ENCODE results near the gene CDON. TPM values are rescaled to one million over a fixed set of nuclear protein-coding genes. Genes with fewer than 3 reads are reported as not detected.
"Not testable (repeated sequence)": the region's sequence is repeated elsewhere in the genome, so short reads cannot be mapped to it uniquely, and the experiment has no call there.

CDON gene
- total RNA-seq, 1 donor from 2014 or later: 29.4 TPM

- intact Hi-C loops (cut with DNase I): no loop called here
- DNase-seq (ENCODE audit: low spot score) (no peak), ATAC-seq (no peak)
Observed at GRCh38 chr11:126011754-126012153, 50.9 kb downstream of the CDON start.

DNA sequence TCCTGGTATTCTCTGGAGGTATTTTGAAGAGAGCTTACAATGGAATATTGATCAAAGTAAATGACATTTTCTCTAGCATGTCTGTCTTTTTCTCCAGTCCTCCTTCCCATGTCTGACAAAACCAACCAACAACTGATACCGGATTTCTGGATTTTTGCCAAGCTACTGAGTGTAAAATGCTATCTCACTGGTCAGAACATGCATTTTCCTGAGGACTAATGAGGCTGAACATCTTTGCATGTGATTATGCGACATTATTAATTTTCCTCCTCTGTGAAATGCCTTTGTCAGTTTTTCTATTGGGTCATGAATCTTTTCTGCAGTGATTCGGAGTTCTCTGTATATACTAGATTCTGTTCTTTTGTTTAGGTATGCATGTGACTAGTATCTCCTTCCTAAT lies 51.4 kb downstream of the CDON start:
- intact Hi-C loops (cut with DNase I): no loop called here
- ATAC-seq (no peak), DNase-seq (ENCODE audit: low spot score) (no peak)

DNA sequence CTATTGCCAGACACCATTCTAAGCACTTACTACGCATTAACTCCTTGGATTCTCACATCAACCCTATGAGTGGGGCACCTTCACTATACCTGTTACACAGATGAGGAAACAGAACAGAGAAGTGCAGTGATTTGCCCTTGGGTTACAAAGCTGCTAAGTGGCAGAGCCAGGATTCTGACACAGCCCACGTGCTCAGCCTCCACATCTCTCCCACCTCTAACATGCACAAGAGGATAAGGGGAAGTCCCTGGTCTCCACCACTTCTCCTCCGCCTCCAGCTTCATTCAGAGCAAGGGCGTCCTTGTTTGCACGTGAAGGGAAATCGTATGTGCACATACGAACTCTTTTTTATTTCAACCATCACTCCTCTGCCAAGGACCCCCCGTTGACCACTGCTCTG lies 53.7 kb downstream of the CDON start:
- intact Hi-C loops (cut with DNase I): no loop called here
- ATAC-seq: no peak
- no peak for DNase-seq (ENCODE audit: low spot score)

DNA sequence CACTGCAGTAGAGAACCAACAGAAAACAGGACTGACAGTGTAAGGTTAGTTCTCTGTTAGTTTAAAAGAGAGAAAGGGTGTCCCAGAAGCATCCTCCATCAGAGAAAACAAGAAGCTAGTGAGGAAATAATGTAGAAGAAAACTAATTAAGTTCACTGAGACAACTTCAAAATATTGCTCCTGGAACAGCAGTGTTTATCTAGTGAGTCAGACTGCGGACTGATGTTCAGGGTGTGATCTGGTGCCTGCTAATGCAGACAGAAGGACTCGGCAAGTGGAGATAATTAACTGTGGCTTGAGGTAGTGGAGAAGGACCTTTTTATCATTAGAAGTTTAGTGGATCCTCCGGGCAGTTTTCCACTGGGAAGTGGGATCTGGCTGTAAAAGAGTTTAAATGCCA lies 55.4 kb downstream of the CDON start:
- intact Hi-C loops (cut with DNase I): no loop called here
- ATAC-seq: peak; percentile 95
- DNase-seq (ENCODE audit: low spot score): no peak

DNA sequence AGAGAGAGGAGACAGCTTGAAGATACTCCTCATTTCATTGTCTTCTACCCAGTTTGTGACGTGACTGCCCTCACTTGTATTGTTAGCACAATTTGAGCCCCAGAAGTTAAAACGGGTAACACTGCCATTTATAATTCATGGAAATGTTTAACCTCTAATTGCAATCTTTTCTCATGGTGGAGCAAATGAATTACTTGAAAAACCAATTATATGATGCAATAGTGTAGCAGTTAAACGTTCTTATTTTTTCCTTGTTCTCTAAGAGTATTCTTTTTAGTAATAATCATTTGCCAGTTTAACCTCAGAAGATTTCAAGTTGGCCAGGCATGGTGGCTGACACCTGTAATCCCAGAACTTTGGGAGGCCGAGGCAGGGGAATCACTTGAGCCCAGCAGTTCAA lies 56.6 kb downstream of the CDON start:
- intact Hi-C loops (cut with DNase I): no loop called here
- no peak for ATAC-seq
- DNase-seq (ENCODE audit: low spot score): no peak

DNA sequence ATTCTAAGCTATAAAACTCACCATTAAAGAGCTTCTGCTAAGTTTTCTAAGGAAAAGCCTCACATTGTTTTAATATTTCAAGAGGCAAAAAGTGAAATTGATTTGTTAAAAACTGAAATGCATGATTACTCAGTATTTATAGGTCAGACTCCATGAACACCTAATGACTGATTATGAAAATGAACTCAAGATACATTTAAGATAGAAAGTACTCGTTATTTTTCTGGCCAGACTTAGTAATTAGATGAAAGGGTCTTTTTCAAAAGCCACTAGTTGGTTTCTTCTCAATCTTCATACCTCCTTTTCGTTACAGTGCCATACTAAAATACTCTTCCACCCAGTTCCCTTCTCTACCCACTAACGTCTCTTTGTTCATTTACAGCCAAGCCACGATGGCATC lies 60.5 kb downstream of the CDON start:
- intact Hi-C loops (cut with DNase I): no loop called here
- ATAC-seq (no peak), DNase-seq (ENCODE audit: low spot score) (no peak)

DNA sequence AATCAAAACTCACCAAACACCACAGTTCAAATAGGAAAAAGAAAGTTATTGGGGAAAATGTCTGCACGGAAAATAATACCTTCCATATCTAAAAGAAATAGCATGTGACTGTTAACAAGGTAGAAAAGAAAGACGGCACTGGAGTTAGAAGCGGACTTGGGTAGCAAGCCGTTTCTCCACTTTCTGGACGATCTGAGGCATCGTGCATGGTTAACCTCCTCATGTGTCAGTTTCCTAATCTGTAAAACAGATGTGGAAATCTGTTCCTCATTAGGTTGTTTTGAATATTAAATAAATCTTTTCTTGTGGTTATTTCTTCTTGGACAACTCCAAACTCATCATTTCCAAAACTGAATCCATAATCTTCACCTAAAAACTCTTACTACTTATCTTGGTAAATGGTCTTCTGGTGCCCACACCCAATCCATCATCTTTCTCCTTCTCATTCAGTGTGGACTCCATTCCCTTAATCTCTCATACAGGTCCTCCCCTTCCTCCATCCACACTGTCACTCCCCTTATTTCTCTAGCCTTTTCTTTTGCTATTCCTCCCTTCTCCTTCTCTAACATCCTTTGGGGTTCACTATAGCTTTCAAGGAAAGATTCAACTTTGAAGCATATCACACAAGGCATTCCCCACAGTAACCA lies 63.3 kb downstream of the CDON start:
- intact Hi-C loops (cut with DNase I): no loop called here
- ATAC-seq (peak; percentile 86), DNase-seq (ENCODE audit: low spot score) (no peak)

DNA sequence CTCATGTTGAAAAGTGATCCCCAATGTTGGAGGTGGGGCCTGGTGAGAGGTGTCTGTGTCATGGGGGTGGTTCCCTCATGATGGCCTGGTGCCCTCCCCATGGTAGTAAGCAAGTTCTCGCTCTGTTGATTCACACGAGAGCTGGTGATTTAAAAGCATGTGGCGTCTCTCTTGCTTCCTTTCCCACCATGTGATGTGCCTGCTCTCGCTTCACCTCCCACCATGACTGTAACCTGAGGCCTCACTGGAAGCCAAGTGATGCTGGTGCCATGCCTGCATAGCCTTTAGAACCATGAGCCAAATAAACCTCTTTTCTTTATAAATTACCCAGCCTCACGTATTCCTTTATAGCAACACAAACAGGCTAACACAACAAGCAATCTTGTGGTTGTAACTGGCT lies 64.4 kb downstream of the CDON start:
- ATAC-seq (no peak), DNase-seq (ENCODE audit: low spot score) (no peak)
- intact Hi-C loops (cut with DNase I): no loop called here

GRCh38 chr11:125995313-125995712 lies 67.4 kb downstream of the CDON start:
- intact Hi-C loops (cut with DNase I): no loop called here
- DNase-seq (ENCODE audit: low spot score): no peak
- ATAC-seq: no peak

DNA sequence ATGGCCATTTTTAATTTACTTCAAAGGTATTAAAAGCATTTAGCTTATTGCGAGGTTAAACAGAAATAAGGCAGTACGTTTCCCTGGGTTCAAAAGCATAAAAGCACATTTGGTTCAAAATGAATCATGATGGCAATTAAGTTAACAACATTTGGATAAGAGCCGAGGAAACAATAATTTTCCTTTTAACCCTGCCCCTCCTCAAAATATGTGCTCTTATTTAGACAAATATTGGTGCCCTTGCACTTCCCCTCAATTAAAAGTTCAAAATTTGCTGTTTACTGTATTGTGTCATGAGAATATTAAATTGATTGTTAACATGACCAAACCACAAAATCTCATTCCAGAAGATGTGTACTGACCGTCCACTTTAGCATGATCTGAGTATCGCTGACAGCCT lies 68.2 kb downstream of the CDON start:
- no peak for ATAC-seq
- no peak for DNase-seq (ENCODE audit: low spot score)
- intact Hi-C loops (cut with DNase I): no loop called here

DNA sequence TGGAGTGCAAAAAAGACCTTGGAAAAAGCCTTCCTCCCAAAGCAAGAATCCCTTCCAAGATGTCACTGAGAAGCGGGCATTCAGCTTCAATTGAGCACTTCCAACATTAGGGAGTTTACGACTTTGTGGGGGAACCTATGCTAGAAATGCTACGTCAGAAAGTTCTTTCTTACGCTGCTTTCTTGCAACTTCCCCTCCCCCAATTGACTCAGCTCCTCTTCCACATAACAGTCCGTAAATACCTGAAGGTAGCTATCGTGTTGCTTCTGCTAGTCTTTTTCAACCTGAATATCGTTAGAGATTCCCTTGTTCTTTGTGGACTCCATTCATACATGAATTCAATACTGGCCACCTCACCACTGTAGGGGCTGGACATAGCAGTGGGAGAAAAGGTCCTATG lies 69.8 kb downstream of the CDON start:
- intact Hi-C loops (cut with DNase I): no loop called here
- no peak for DNase-seq (ENCODE audit: low spot score)
- no peak for ATAC-seq

- intact Hi-C loops (cut with DNase I): no loop called here
- ATAC-seq (peak; percentile 91), DNase-seq (ENCODE audit: low spot score) (no peak)
Observed at GRCh38 chr11:125990244-125990643, 72.4 kb downstream of the CDON start.

DNA sequence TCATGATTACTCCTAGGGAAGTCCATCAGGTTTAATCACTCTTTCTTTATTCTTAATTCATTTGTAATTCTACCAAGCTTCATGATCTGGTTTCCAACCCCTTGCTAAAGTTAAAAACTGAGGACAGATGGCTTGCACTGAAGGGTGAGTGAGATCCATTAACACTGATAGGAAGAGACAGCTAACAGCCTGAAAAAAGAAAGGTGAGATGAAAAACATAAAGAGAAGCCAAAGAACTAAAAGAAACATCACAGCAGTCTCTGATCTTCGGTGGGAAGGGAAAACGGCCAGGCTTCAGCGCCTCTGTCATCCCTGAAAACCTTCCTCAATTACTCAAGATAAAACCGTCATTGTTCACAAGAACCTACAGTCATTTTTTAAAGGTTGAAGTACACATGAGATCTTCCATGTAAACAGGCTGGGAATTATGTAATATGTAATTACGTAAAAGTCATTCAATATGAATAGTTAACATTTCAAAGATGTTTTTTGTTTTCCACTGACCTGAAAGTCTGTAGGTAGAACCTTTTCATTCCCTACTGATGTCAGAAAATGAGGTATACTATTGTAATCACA lies 75.5 kb downstream of the CDON start:
- DNase-seq (ENCODE audit: low spot score) (no peak), ATAC-seq (no peak)
- intact Hi-C loops (cut with DNase I): no loop called here

- ATAC-seq; DNase-seq (ENCODE audit: low spot score); intact Hi-C loops (cut with DNase I): not testable (repeated sequence)
Observed at GRCh38 chr11:125985956-125986355, 76.7 kb downstream of the CDON start.

- no peak for ATAC-seq
- DNase-seq (ENCODE audit: low spot score): no peak
- intact Hi-C loops (cut with DNase I): no loop called here
Observed at GRCh38 chr11:125982348-125982730, 80.3 kb downstream of the CDON start.

GRCh38 chr11:125980436-125980835 lies 82.2 kb downstream of the CDON start:
- DNase-seq (ENCODE audit: low spot score) (no peak), ATAC-seq (no peak)
- intact Hi-C loops (cut with DNase I): no loop called here

DNA sequence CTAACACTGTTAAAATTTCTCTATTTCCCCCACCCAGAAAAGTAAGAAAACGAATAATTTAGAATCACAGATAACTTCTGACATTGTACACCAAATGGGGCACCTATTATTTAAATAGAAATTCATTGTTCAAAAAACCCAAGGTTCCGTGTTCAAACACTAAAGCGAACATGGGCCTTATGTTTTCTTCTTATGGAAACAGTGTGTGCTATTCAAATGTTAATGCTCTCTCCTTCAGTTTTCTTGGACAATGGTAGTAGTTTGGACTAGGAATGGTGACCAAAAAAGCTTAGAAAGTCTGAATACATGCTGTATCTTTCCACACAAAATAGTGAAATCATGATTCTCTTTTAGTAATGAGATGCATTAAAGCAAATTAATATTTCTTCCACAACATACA lies 83.2 kb downstream of the CDON start:
- intact Hi-C loops (cut with DNase I): no loop called here
- ATAC-seq: no peak
- no peak for DNase-seq (ENCODE audit: low spot score)

- intact Hi-C loops (cut with DNase I): no loop called here
- DNase-seq (ENCODE audit: low spot score): no peak
- ATAC-seq: peak; percentile 78
Observed at GRCh38 chr11:125978778-125979407, 83.8 kb downstream of the CDON start.

DNA sequence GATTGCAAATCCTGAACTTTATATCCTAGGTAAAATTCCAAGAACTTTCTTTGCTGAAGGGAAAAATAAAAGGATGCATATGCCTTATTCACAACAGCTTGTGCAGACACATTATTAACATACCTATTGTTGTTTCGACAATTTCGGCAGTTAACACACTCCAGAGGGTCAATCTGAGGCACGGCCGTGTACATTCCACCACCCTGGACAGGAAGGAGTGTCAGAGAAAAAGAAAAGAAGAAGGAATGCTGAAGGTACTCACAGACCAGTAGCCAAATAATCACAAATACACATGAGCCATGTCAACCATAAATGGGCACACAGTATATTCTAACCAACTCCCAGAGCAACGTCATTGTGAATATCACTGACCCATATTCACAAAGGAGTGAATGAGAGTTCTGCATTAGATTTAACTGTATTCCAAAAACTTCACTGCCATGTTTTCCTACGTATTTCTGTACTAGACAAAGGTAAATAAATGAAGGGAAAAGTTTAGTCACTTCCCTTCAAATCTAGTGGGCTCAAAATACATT lies 84.4 kb downstream of the CDON start:
- intact Hi-C loops (cut with DNase I): no loop called here
- DNase-seq (ENCODE audit: low spot score) (no peak), ATAC-seq (peak; percentile 32)

DNA sequence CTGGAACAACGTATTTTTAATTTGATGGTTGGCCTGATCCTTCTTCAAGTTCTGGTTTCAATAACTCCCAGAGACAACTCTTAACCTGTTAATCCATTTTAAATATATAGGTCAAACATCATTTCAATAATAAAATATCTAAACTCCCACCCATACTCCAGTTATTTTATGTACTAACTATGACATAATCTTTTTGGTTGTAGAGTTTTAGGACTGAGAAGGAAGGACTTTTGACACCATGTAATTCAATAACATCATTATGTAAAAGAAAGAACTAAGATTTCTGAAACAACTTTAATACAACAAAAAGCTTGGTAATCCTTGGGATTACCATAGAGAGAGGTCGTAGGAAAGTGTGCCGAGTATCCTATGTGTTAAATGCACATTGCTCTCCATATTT lies 85.3 kb downstream of the CDON start:
- intact Hi-C loops (cut with DNase I): no loop called here
- DNase-seq (ENCODE audit: low spot score) (no peak), ATAC-seq (no peak)

GRCh38 chr11:125976156-125976555 lies 86.5 kb downstream of the CDON start:
- no peak for DNase-seq (ENCODE audit: low spot score)
- ATAC-seq: no peak
- intact Hi-C loops (cut with DNase I): no loop called here

Data from sciatic nerve (tissue), 2 donors.